HG03439 (cell line): ENCODE measurements around the gene ZNHIT3.
"Not testable (repeated sequence)": the region's sequence is repeated elsewhere in the genome, so short reads cannot be mapped to it uniquely, and the experiment has no call there.

Experiments
- ATAC-seq: cut with Tn5 transposase; IDR thresholded peaks from one replicate; pipeline ENCODE4 v1.9.1; 2021; ENCODE audit warnings: mild to moderate bottlenecking, moderate library complexity; ENCODE audit not compliant: unreplicated experiment

The ZNHIT3 gene

DNA sequence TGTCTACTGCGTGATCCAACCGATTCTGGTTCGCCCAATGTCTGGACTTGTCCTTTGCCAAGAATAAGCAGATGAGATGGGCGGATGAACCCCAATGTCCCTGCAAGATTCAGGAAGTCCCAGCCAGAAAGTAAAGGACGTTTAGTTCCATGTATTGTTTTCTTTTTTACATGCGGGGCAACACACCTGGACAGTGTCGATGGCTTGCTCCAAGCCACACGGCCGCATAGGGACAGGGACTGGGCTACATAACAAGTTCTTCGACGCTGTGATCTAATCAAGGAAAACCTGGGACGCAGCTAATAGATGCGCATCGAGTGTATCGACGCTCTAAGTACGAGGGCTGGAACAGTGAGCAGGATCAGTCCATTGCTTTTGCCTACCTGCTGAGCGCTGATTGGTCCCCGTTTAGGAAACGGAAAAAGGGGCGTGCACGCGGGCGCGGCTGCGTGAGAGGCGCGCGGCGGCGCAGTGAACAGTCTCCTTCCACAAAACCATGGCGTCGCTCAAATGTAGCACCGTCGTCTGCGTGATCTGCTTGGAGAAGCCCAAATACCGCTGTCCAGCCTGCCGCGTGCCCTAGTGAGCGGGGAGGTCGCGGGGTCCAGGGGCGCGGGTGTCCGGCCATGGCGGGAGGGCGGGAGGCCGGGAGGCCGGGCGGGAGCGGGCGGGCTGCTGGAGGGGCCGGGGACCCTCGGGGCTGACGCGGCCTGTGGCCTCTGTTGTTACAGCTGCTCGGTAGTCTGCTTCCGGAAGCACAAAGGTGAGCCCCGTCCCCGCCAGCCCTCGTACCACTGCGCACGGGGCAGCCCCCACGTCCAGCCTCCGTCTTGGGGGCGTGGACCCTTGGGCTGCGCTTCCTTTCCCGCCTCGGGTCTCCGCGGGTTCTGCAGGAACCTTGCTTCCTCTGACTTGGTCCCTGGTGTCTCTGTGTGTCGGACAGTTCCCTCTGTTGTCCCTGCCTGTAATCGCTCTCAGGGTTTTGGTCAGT, at the start of gene ZNHIT3:
TSS of gene ZNHIT3 (plus strand) at position 478 of the 991 bp plus-strand sequence. CDS start at position 497, 19 bp downstream.
- peak; percentile 91 for ATAC-seq

DNA sequence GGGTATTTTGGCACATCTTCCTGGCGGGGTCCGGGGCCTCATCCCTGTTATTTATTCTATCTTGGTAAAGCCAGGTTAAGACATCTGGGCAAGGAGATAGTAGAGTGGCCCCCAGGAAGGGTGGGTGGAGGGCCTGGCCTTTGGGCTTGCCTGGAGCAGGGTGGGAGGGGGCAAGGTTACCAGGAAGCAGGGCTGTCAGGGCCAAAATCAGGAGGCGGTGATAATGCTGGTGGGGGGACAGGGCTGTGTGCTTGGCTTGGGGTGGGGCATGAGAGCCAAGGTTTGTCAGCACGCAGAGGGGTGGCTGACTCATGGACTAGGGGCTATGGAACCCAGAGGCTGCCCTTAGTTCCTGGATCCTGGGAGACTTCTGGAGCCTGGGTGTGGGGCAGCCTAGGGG, 44.7 kb upstream of the ZNHIT3 start:
- ATAC-seq: not testable (repeated sequence)

DNA sequence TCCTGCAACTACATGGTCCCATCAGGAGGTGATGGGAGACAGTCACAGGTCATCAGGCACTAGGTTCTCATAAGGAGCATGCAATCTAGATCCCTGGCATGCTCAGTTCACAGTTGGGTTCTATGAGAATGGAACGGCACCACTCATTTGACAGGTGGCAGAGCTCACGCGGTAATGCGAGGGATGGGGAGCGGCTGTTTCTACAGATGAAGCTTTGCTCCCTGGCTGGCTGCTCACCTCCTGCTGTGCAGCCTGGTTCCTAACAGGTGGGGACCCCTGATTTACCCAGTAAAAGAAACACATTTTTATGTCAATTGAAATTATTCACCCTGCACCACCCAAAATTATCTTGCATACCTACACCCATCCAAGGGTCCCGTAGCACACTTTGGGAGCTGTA, 42.7 kb upstream of the ZNHIT3 start:
- ATAC-seq: no peak

DNA sequence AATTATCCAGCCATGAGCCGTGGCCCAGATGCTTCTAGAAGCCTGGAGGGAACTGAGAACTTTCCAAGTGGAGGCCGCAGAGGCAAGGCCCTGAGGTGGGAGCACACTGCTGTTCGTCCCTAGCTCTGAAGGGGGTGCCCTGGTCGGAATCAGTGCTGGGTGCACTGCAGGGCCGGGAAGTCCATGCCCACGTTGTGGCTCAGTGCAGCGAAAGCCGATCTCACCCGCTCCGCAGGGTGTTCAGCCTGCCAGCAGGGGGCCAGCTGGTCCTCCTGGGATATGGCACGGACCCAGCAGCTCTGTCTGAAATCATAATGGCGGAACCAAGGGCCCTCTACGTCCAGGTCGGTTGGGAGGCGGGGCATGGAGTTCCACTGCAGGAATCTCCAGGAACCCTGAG, 36.5 kb upstream of the ZNHIT3 start:
- not testable (repeated sequence) for ATAC-seq

DNA sequence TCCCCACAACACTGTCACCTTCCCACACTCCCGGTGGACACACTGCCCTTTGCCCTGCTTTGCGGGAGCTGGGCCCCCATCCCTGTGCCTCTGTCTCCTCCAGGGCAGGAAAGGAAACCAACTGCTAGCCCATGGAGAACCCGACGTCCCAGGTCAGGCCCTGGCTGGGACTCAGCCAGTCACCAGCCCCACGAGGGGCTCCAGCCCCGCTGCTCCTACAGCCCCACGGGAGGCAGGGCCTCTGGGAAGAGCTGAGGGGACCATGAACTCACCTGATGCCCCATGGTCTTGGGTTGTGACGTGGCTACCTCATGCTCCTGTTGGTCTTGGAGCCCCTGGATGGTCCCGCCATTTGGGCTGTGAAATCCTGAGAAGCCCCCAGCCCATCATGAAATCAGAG, 33.6 kb upstream of the ZNHIT3 start:
- not testable (repeated sequence) for ATAC-seq

DNA sequence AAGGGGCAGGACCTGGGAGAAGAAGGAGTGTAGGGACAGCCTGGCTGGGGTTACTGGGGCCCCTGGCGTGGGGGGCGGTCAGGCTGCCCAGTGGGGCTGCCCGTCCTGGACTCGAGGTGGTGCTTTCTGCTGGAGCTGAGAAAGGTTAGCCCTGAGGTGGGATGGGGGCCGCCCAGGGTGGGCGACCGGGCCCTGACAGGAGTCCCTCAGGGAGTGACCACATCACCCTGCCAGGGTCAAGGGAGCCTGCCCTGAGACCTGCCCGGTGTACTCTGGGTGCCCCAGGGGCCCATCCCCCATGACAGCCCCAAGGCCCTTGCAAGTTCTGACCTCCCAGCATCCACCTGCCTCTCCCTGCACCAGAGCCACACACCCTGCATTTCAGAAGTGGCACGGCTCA, 28.8 kb upstream of the ZNHIT3 start:
- not testable (repeated sequence) for ATAC-seq

DNA sequence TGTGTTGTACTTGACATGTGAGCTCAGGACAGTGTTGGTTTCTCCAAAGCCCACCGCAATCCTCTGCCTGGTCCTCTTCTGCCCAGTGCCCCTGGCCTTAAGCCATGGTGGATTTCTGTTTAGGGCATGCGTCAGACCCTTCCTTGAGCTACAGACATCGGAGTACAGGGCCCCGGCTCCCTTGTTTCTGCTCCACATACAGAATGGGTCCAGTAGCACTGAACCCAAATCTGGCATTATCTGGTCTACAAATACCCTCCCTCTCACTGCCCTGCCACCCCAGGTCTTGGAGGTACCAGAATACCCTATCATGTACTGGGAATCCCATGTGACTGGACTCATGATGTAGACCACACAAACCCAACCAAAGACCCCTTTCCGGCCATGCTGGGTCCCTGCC, 27.4 kb upstream of the ZNHIT3 start:
- no peak for ATAC-seq

DNA sequence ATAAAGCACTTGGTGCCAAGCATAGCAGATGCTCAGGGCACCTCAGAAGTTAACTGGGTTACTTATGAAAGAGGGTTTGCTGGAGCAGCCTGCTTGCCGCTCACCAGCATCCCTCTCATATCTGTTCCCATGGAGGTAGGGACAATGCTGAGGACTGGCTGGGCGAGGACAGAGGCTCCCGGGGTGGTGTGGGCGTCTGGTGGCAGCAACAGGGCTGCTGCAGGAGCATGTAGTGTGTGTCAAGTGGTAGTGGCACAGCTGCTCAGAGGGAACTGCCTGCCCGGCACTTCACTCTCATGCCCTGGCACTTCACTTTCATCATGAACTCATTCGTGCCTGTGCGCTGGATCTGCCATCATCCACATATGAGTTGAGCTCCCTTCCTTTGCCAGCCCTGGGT, 26.9 kb upstream of the ZNHIT3 start:
- no peak for ATAC-seq

DNA sequence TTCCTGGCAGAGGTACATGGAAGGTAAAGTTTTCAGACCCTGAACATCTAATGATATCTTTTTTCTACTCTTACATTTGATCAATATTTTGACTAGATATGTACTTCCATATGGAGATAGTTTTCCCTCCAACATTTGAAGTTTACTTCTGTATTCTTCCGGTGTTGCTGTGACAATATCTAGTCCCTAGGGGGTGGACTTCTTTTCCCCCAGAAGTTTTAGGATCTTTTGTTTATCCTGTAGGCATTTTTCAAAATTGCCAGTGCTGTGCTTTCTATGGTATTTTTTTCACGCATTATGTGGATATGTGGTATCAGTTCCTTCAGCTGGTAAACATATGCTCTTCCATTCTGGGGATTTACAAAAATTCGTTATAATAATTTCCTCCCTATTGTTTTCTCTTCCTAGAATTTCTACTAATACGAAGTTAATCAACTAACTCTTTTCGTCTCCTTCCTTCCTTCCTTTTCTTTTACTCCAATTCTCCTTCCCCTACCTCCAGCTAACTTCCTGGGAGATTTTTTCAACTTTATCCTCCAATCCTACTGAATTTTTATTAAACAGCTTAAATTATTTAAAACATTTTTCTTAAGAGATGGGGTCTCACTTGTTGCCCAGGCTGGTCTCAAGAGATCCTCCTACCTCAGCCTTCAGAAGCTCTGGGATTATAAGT, 26.1 kb upstream of the ZNHIT3 start:
- ATAC-seq: no peak

DNA sequence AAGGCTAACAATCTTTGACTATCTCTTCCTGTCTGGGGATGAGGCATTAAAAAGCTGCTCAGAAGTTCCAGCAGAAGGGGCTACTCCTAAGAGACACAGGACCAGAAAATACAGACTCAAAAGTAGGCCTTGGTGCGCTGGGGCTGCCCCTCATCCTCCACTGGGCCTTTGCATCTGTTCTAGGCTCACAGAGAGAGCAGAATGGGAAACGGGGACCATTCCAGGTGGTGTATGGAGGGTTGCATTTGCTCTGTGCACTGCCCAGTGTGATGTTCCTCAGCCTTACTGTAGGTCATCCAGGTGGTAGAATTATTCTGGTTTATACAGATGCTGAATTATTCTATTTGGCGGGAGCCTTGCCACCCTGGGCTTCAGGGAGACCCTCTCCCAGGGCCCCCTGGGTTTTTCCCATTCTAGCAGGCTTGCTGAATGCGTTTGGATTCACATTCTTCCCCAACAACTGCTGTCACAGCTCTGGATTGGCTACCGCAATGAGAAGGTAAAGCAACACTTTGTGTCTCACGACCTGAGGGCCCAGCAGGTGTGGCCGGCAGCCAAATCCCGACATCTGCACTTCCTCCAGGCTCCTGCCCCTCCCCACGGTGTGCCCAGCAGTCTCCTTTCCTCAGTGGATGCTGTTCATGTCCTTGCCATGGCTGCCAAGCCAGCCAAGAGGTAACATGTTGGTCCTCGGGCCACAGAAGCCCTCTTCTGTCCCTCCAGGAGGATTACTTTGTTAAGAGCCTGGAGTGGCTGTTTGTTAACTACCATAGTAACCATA, 25.0 kb upstream of the ZNHIT3 start:
- ATAC-seq: no peak

DNA sequence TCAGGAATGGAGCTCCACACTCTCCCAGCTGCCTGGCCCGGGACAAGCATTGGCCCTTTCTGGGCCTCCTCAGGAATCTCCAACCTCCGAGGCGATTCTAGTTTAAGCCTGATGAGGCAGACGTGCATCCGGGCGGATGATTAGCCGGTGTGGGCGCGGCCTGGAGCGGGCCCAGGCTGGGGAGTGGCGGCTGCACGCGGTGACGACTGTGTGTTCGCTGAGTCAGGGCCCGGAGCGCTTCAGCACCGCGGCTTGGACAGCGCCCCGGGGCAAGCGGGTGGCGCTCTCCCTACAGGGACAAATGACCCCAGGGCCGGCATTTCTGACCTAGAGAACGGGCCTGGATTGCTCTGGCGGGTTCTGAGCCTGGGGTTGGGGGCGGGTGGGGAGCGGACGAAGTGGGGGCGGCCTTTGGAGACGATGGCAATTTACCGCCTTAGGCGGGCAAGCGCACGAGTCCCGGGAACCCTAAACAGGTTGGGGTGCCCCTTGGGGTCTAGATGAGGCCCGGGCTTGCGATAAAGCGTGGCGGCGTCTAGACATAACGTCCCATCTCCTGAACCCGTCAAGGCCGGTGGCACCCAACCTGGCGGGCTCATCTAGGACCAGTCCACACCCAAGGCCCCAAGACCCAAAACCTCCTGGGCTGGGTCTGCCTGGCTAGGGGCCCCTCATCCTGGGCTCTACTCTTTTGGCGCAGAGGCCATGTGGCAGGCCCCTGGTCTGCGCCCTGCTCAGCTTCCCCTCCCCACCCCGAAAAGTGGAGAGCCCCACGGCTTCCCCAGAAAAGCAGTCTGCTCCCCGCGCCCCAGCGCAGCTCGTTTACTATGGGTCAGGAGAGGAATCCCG, 22.3 kb upstream of the ZNHIT3 start:
- no peak for ATAC-seq

DNA sequence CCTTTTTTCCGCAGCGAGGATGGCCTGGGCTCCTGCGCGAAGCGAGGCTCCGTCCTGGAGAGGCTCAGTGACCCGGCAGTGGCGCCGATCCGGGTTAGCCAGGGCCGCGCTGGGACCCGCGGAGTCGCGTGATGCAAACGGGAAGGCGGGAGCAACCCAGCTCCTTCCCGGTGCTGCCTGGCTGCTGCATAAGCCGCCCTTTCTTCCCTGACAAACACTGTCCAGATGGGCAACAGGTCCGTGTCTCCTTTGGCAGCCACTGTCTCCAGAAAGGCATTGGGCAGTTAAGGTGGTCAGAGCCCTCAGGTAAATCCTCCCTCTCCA, 21.8 kb upstream of the ZNHIT3 start:
- ATAC-seq: no peak

DNA sequence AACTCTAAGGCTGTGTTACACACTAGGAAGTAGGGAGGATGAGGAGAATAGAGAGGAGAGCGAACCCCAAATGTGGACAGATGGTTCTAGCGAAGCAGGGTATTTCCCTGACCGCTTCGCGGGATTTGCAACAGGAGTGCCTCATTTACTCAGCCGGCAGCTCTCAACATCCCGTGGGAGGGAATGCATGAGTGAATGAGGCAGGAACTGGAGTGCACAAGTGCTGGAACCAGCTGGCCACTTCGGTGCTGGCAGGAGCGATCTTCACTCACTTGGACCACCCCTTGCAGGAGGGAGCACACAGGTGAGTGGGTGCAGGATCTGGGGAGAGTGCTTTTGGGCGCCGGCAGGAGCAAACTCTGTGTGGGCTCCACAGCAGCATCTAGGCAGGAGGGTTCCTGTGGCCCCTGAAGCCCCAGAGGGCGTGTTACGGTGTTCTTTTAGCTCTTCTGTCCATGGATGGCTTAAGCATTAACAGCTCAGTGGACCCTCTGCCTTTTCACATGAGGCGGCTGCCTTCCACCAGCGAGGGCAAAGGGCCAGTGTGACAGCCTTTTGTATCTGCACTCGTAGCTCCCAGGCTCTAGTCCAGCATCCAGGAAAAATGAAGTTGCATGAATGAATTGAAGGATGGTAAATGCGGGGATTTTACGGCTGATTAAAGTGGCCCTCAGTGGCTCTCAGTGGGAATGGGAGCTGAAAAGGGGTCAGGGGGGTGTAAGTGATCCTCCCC, 17.4 kb upstream of the ZNHIT3 start:
- ATAC-seq: no peak

DNA sequence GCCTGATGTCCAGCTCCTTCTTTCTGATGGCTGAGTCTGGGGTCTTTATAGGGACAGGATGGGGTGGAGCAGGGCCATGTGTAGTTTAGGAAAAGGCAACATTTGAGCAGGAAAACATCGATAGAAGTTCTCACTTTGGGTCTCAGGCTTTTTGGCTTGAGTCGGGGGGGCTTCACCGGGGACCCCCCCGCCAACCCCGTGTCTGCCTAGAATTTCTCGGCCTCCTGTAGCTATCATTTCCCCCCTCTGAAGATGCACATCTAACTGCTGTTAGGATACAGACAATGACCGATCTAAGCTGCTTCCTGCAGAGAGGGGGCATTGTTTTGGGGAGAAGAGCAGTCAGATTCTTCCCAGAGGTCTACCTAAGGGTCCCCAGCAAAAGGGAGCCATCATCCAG, 16.7 kb upstream of the ZNHIT3 start:
- ATAC-seq: no peak

DNA sequence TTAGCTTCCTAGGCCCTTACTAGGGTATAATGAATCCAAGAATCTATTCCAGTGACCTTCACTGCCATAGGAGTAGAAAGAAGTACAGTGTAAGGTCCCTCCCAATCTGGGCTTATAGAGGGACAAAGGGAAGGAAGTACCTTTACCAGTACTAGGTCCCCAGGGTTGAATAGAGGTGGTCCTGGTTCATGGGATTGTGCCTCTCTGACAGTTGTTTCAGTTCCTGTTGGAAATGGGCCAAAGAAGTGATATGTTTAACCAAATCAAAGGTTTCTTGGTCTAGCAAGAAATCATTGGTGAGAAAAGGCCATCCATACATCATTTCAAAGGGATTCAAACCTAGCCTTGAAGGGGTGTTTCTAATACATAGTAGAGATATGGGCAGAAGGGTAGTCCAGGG, 16.0 kb upstream of the ZNHIT3 start:
- no peak for ATAC-seq

DNA sequence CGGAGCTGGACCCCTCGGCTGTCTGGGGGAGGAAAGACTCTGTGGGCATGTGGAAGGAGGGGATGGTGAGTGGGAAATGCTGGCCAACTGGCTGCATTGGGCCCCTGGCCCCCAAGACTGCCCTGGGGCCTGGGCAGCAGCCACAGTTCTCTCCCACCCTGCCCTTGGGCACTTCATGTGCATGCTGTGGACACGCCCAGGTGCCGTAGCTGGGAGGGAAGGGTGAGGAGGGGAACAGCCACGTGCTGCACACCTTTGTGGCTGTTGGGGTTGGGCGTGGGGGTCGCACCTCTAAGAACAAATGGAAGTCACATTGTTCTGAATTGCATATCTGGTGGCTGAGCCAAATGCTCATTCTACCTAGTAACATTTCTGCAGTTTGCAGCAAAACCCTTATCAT, 11.9 kb upstream of the ZNHIT3 start:
- ATAC-seq: no peak

DNA sequence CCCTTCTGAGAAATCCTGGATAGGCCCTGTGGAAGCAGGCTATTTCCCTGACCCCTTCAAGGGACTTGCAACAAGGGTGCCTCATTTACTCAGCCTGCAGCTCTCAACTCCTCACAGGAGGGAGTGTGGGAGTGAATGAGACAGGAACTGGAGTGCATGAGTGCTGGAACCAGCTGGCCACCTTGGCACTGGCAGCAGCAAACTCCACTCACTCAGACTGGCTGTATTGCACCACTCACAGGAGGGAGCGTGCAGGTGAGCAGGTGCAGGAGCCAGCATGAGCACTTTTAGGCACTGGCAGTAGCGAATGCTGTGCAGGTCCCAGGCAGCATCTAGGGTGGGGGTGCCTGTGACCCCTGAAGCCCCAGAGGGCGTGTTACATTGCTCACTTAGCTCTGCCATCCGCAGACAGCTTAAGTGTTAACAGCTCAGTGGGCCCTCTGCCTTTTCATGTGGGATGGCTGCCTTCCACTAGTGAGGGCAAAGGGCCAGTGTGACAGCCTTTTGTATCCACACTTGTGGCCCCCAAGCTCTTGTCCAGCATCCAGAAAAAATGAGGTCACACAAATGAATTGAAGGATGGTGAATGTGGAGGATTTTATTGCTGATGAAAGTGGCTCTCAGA, 11.0 kb upstream of the ZNHIT3 start:
- ATAC-seq: no peak

DNA sequence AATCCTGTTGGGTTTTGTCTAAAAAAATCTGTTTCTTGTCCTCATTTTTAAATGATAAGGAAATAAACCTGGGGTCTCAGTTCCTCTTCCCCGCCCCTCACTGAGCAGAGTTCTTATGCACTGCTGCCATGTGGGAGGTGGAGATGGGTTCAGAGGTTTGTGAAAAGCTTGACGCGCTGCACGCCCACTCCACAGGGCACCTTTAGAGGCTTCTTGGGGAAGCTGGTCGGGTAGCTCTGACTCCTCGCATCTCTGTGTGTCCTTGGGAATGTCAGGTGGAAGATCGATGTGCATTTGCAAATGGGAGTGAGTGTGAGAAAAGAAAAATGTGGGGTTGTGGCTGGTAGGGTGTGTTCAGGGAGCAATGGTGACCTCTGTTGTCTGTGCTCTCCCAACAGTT, 4.7 kb upstream of the ZNHIT3 start:
- ATAC-seq: no peak
